CD14-positive monocyte (primary cell): ENCODE data around the gene XXYLT1. TPM values are rescaled to one million over a fixed set of nuclear protein-coding genes. Genes with fewer than 3 reads are reported as not detected.
A peak's percentile ranks its signal among the peaks of the same experiment; 100 is the strongest.

Source experiments
- DNase-seq, 3 donors: peaks; one replicate each; pipeline ENCODE4 v3.0.0-alpha.2; 2011 to 2022
- H2AFZ ChIP-seq: 2 replicates; pipeline ENCODE4 v1.6.0; 2012; ENCODE audit warnings: mild to moderate bottlenecking, low read depth, low read length, inconsistent platforms; ENCODE audit not compliant: insufficient read depth, poor library complexity, severe bottlenecking
- H3K27ac ChIP-seq, 2 donors: 1 replicate in 1 of 2; 2 replicates in 1 of 2; pipeline ENCODE4 v1.5.1; 2012 to 2013; ENCODE audit warnings: low read length in 2 of 2, control low read depth in 1 of 2, inconsistent platforms in 1 of 2, low read depth in 1 of 2, mild to moderate bottlenecking in 1 of 2
- H3K27me3 ChIP-seq, 2 donors: one replicate each; pipeline versions ENCODE4 v1.6.0 to v1.6.1; 2011 to 2013; ENCODE audit warnings: low read length in 2 of 2; ENCODE audit not compliant: control insufficient read depth in 2 of 2, insufficient read depth in 2 of 2
- H3K36me3 ChIP-seq, 2 donors: replicated peaks in 1 of 2; 1 replicate in 1 of 2; 2 replicates in 1 of 2; pipeline versions ENCODE4 v1.5.1 to v1.6.1; 2012 to 2013; ENCODE audit warnings: low read length in 2 of 2, control low read depth in 1 of 2, inconsistent platforms in 1 of 2, mild to moderate bottlenecking in 1 of 2; ENCODE audit not compliant: insufficient read depth in 2 of 2, control insufficient read depth in 1 of 2
- H3K4me1 ChIP-seq, 2 donors: 1 replicate in 1 of 2; 2 replicates in 1 of 2; pipeline versions ENCODE4 v1.5.1 to v1.6.1; 2012 to 2013; ENCODE audit warnings: low read length in 2 of 2, control low read depth in 1 of 2, inconsistent platforms in 1 of 2, mild to moderate bottlenecking in 1 of 2, moderate library complexity in 1 of 2; ENCODE audit not compliant: insufficient read depth in 2 of 2, control insufficient read depth in 1 of 2
- H3K4me2 ChIP-seq: replicated peaks from 2 replicates; pipeline ENCODE3; 2012; ENCODE audit warnings: low read length, moderate library complexity, mild to moderate bottlenecking; ENCODE audit not compliant: poor library complexity, severe bottlenecking; ENCODE audit errors: extremely low read depth
- H3K4me3 ChIP-seq, 3 experiments: fragments of 200-600 bp in 1 of 3; sonication (generic) in 1 of 3; replicated peaks in 1 of 3; 1 replicate in 2 of 3; 2 replicates in 1 of 3; pipeline ENCODE4 v1.5.1; 2011 to 2013; ENCODE audit warnings: low read length in 3 of 3, mild to moderate bottlenecking in 3 of 3, control low read depth in 2 of 3, low read depth in 2 of 3, inconsistent platforms in 1 of 3, moderate library complexity in 1 of 3
- H3K79me2 ChIP-seq: 2 replicates; pipeline ENCODE4 v1.6.0; 2012; ENCODE audit warnings: mild to moderate bottlenecking, control low read depth, inconsistent platforms, low read length, moderate library complexity; ENCODE audit not compliant: insufficient read depth
- H3K9ac ChIP-seq: 2 replicates; pipeline ENCODE4 v1.6.0; 2017; ENCODE audit warnings: low read length, mild to moderate bottlenecking; ENCODE audit not compliant: insufficient read depth, poor library complexity, severe bottlenecking
- H3K9me3 ChIP-seq, 2 donors: replicated peaks in 1 of 2; 1 replicate in 1 of 2; 2 replicates in 1 of 2; pipeline versions ENCODE4 v1.5.1 to v1.6.1; 2012 to 2013; ENCODE audit warnings: low read length in 2 of 2, control low read depth in 1 of 2; ENCODE audit not compliant: control insufficient read depth in 1 of 2, insufficient read depth in 1 of 2
- H4K20me1 ChIP-seq: 2 replicates; pipeline ENCODE4 v1.6.0; 2012; ENCODE audit warnings: mild to moderate bottlenecking, low read length, control low read depth, moderate library complexity; ENCODE audit not compliant: insufficient read depth
- H3K27ac Mint-ChIP-seq, 7 donors: one replicate each; pipeline ENCODE4 v1.8.0; 2020; ENCODE audit warnings: mild to moderate bottlenecking in 7 of 7, mixed read lengths in 7 of 7, moderate library complexity in 6 of 7, inconsistent platforms in 2 of 7
- H3K27me3 Mint-ChIP-seq, 3 donors: one replicate each; pipeline ENCODE4 v1.8.0; 2021 to 2022; ENCODE audit warnings: low read depth in 3 of 3, mild to moderate bottlenecking in 3 of 3, mixed read lengths in 3 of 3, moderate library complexity in 3 of 3, inconsistent platforms in 1 of 3
- H3K36me3 Mint-ChIP-seq, 2 donors: one replicate each; pipeline ENCODE4 v1.8.0; 2020; ENCODE audit warnings: mixed read lengths in 2 of 2, inconsistent platforms in 1 of 2, mild to moderate bottlenecking in 1 of 2
- H3K4me1 Mint-ChIP-seq: one replicate; pipeline ENCODE4 v1.8.0; 2020; ENCODE audit warnings: mild to moderate bottlenecking, mixed read lengths
- H3K4me3 Mint-ChIP-seq, 2 donors: one replicate each; pipeline ENCODE4 v1.8.0; 2020; ENCODE audit warnings: mild to moderate bottlenecking in 2 of 2, mixed read lengths in 2 of 2, moderate library complexity in 1 of 2
- H3K9me3 Mint-ChIP-seq, 7 donors: one replicate each; pipeline ENCODE4 v1.8.0; 2020 to 2022; ENCODE audit warnings: mixed read lengths in 7 of 7, mild to moderate bottlenecking in 6 of 7, moderate library complexity in 6 of 7, inconsistent platforms in 2 of 7
- WGBS: methylation state at CpG from one replicate; pipeline ENCODE4 v1.1.5; 2013; ENCODE audit warnings: missing lambda C conversion rate; ENCODE audit not compliant: insufficient coverage; 5-methylcytosine and 5-hydroxymethylcytosine counted together
- intact Hi-C, 2 donors: fragments of 100-400 bp; cut with micrococcal nuclease; formaldehyde crosslinking; loops; one replicate each; pipeline versions ENCODE4 v1.15.0 to v1.15.1; 2023
- polyA plus RNA-seq, 3 donors: library from polyadenylated mRNA; depleted of rRNA in 1 of 3; unstranded in 2 of 3; stranded (reverse) in 1 of 3; fragments of 300-500 nt in 2 of 3; fragments of >200 nt in 1 of 3; fragmentation: Illumina TruSeq in 2 of 3; gene quantifications; 1 replicate in 2 of 3; 2 replicates in 1 of 3; pipeline ENCODE4 v1.2.3, GENCODE V29; 2012 to 2021
- TF ChIP-seq, protein P1 (sequence below): fragments of 200-600 bp; IDR thresholded peaks from one replicate; pipeline ENCODE4 v1.8.0; 2022; ENCODE audit warnings: antibody characterized with exemption, mild to moderate bottlenecking

Gene XXYLT1
- polyA plus RNA-seq, 3 donors = 11.8 to 13.5 (median 13.2) TPM

DNA sequence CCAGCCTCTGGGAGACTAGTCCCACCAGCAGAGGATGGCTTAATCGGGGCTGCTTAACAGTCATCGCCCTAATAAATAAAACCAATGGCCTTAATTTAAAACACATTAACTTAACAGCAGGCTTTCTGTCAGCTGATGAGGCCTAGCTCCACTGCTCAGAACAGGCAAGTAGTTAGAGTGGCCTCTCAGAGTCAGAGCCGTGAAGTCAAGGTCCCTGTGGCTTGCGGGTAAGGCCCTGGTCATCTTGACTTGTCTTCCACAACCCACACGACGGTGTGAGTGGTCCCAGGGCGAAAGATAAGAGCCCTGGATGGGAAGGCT, 11.8 kb downstream of the XXYLT1 start:
- no peaks in the 10 kb centered on the region for H3K9me3 ChIP-seq
- intact Hi-C loops = loop anchor here in 1 of 2 donors (10.0 kb wide), 1 partner anchor 154 kb away; no protein-coding TSS in a partner anchor
- peak overlapping the region; percentile 85 for H3K9ac ChIP-seq
- H3K27ac ChIP-seq = peak overlapping the region; percentile 54 to 92
- Mint-ChIP-seq H3K27me3 (peaks cover 0 to 2% (median 0%) of the 10 kb centered on the region in 3 donors), H3K9me3 (no peaks in the 10 kb centered on the region), H3K36me3 (peaks cover 12 to 13% of the 10 kb centered on the region in 2 donors), H3K27ac (peak overlapping the region in 3 of 7 donors; percentile 51 to 75 (median 66)), H3K4me3 (peak overlapping the region in 1 of 2 donors; percentile 37), H3K4me1 (peaks cover 36% of the 10 kb centered on the region)
- no peak for DNase-seq
- H3K36me3 ChIP-seq = peaks cover 0 to 7% of the 10 kb centered on the region in 2 donors
- 81% methylated on average over 3 of the region's 7 CpGs for WGBS
- TF ChIP-seq, protein P1, sequence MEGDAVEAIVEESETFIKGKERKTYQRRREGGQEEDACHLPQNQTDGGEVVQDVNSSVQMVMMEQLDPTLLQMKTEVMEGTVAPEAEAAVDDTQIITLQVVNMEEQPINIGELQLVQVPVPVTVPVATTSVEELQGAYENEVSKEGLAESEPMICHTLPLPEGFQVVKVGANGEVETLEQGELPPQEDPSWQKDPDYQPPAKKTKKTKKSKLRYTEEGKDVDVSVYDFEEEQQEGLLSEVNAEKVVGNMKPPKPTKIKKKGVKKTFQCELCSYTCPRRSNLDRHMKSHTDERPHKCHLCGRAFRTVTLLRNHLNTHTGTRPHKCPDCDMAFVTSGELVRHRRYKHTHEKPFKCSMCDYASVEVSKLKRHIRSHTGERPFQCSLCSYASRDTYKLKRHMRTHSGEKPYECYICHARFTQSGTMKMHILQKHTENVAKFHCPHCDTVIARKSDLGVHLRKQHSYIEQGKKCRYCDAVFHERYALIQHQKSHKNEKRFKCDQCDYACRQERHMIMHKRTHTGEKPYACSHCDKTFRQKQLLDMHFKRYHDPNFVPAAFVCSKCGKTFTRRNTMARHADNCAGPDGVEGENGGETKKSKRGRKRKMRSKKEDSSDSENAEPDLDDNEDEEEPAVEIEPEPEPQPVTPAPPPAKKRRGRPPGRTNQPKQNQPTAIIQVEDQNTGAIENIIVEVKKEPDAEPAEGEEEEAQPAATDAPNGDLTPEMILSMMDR = no peak
- H3K4me3 ChIP-seq = peak overlapping the region in 2 of 3 experiments; percentile 49 to 95
- peak overlapping the region; percentile 94 for H2AFZ ChIP-seq
- H4K20me1 ChIP-seq = no peaks in the 10 kb centered on the region
- no peaks in the 10 kb centered on the region for H3K27me3 ChIP-seq
- H3K79me2 ChIP-seq = peaks cover 21% of the 10 kb centered on the region
- H3K4me2 ChIP-seq = peak overlapping the region; percentile 96
- H3K4me1 ChIP-seq = peaks cover 32 to 48% of the 10 kb centered on the region in 2 donors

DNA sequence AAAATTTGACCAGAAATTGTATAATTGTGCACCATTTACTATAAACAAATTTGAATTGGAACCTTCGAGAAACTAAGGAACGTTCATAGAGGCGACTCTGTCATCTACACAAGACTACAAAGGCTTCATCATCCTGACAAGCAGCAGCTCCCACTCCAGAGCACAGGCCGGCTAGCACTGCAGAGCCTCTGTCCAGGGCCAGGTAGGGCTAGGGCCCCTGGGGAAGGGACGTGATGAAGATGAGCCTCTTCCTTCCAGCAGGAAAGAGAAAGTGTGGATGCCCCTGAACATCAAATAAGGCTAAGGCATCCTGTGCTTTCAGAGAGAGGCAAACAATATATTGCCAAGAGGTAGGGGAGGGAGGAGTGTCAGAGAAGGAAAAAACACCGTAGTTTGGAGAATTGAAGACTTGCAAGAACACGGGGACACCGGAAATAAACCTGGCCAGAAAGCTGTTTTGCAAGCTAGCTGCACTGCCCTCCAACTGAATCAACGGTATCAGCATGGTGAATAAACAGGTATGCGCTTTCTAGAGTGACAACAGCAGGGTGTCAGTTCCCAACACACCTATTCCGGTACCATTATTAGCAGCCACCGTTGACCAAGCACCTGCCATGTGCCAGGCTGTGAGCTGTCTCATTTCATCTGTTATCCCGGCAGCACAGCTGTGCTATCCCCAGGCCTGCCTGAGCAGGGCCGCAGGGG, 12.4 kb downstream of the XXYLT1 start:
- peaks cover 21% of the 10 kb centered on the region for H3K79me2 ChIP-seq
- no peaks in the 10 kb centered on the region for H3K27me3 ChIP-seq
- TF ChIP-seq, protein P1 = no peak
- Mint-ChIP-seq H3K4me3 (peak overlapping the region in 1 of 2 donors; percentile 37), H3K36me3 (peaks cover 12 to 13% of the 10 kb centered on the region in 2 donors), H3K27me3 (peaks cover 0 to 2% (median 0%) of the 10 kb centered on the region in 3 donors), H3K4me1 (peaks cover 31% of the 10 kb centered on the region), H3K27ac (peak overlapping the region in 2 of 7 donors; percentile 51 to 66), H3K9me3 (no peaks in the 10 kb centered on the region)
- H3K36me3 ChIP-seq = peaks cover 0 to 7% of the 10 kb centered on the region in 2 donors
- no peaks in the 10 kb centered on the region for H3K9me3 ChIP-seq
- H3K27ac ChIP-seq = no peak overlapping the region
- peaks cover 27 to 42% of the 10 kb centered on the region in 2 donors for H3K4me1 ChIP-seq
- 55% methylated on average over 9 of the region's 14 CpGs for WGBS
- H2AFZ ChIP-seq = peak overlapping the region; percentile 94
- H4K20me1 ChIP-seq = no peaks in the 10 kb centered on the region
- intact Hi-C loops = loop anchor here in 1 of 2 donors (10.0 kb wide), 1 partner anchor 154 kb away; no protein-coding TSS in a partner anchor
- no peak overlapping the region for H3K4me2 ChIP-seq
- H3K4me3 ChIP-seq = peak overlapping the region in 1 of 3 experiments; percentile 95
- peak overlapping the region; percentile 85 for H3K9ac ChIP-seq
- DNase-seq = no peak
